GM10847 (cell line): ENCODE measurements around the gene TPM3.
A peak's percentile ranks its signal among the peaks of the same experiment; 100 is the strongest.

ENCODE experiments used
- POLR2A ChIP-seq: IDR thresholded peaks from 2 replicates; pipeline ENCODE4 v1.6.1; 2011; ENCODE audit not compliant: insufficient read length; ENCODE audit errors: extremely low read depth

Gene TPM3

GRCh38 chr1:154191990-154192461 lies at the start of gene TPM3:
Gene TPM3 (minus strand): TSS chr1:154192100. CDS start chr1:154192018, 82 bp downstream.
- no peak for TF ChIP-seq POLR2A

- TF ChIP-seq POLR2A, result no peak
These were observed 48.5 kb upstream of the TPM3 start for GRCh38 chr1:154240294-154240833.

- TF ChIP-seq POLR2A, result no peak
These were observed 47.6 kb upstream of the TPM3 start for GRCh38 chr1:154239491-154239890.

- TF ChIP-seq POLR2A, result no peak
These were observed 46.1 kb upstream of the TPM3 start for GRCh38 chr1:154237880-154238506.

- TF ChIP-seq POLR2A, result no peak
These were observed 45.5 kb upstream of the TPM3 start for GRCh38 chr1:154237435-154237834.

- no peak for TF ChIP-seq POLR2A
These were observed 45.0 kb upstream of the TPM3 start for GRCh38 chr1:154236855-154237254.

- no peak for TF ChIP-seq POLR2A
These were observed 33.5 kb upstream of the TPM3 start for GRCh38 chr1:154225370-154225769.

GRCh38 chr1:154223621-154224020 lies 31.7 kb upstream of the TPM3 start:
- no peak for TF ChIP-seq POLR2A

- no peak for TF ChIP-seq POLR2A
These were observed 31.0 kb upstream of the TPM3 start for GRCh38 chr1:154222918-154223317.

- no peak for TF ChIP-seq POLR2A
These were observed 30.6 kb upstream of the TPM3 start for GRCh38 chr1:154222518-154222917.

GRCh38 chr1:154221278-154222001 lies 29.5 kb upstream of the TPM3 start:
- TF ChIP-seq POLR2A, result peak; percentile 37

- no peak for TF ChIP-seq POLR2A
These were observed 29.0 kb upstream of the TPM3 start for GRCh38 chr1:154220970-154221277.

GRCh38 chr1:154220071-154220969 lies 28.4 kb upstream of the TPM3 start, which contains the start of gene UBAP2L:
Gene UBAP2L (plus strand): TSS chr1:154220955. CDS start chr1:154225124, 4,169 bp downstream.
- TF ChIP-seq POLR2A, result peak; percentile 72

- no peak for TF ChIP-seq POLR2A
These were observed 27.6 kb upstream of the TPM3 start for GRCh38 chr1:154219541-154219940.

GRCh38 chr1:154218545-154218944 lies 26.6 kb upstream of the TPM3 start:
- no peak for TF ChIP-seq POLR2A

- no peak for TF ChIP-seq POLR2A
These were observed 21.4 kb upstream of the TPM3 start for GRCh38 chr1:154213274-154213673.

GRCh38 chr1:154212083-154212482 lies 20.2 kb upstream of the TPM3 start:
- no peak for TF ChIP-seq POLR2A
